GM19467 (cell line): ENCODE measurements around the gene LRRFIP1.
"Not testable (repeated sequence)": the region's sequence is repeated elsewhere in the genome, so short reads cannot be mapped to it uniquely, and the experiment has no call there.

ENCODE experiments used
- ATAC-seq: cut with Tn5 transposase; IDR thresholded peaks from one replicate; pipeline ENCODE4 v1.9.1; 2021; ENCODE audit warnings: mild to moderate bottlenecking, moderate library complexity; ENCODE audit not compliant: unreplicated experiment

The LRRFIP1 gene

DNA sequence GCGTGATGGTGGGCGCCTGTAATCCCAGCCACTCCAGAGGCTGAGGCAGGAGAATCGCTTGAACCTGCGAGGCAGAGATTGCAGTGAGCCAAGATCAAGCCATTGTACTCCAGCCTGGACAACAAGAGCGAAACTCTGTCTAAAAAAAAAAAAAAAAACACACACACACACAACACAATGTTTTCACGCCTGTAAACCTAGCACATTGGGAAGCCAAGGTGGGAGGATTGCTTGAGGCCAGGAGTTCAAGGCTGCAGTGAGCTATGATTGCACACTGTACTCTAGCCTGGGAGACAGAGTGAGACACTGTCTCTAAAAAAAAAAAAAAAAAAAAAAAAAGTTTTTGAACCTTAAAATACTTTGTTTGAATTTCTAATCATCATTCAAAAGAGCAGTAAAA is 137.7 kb downstream of the LRRFIP1 start:
- not testable (repeated sequence) for ATAC-seq

DNA sequence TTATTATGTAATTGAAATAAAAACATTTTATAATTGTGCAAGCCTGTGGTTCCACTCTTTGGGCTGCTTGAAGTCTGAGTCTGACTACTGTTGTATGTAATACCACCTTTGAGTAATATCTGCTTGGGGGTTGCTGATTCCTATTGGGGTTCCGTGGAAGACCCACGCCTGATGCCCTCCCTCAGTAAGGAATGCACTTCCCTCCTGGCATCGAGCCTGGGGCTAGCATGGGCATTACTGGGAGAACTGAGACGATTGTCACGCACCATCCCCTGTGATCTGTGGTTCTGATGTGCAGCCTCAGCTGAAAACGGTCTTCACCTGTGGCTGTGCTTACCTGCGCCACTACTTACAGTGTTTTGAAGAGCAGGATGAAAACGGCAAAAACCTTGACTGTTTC is 138.5 kb downstream of the LRRFIP1 start:
- ATAC-seq: no peak

DNA sequence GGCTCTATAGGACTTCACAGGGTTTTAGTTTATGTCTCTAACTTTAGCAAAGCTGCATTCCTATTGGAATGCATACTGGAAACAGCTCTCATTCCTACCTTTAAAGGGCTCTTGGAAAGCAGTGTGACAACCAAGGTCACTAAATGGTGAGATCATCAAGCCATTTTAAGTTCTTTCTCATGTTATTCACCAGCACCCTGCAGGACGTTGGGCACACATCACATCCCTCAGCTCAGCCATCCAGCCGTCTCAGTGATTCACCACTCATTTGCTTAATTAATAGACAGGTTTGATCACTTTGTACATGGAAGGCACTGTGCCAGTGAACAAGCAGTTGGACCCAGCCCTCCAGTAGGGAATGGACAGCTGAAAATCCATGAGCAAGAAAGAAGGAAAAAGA is 139.0 kb downstream of the LRRFIP1 start:
- no peak for ATAC-seq

DNA sequence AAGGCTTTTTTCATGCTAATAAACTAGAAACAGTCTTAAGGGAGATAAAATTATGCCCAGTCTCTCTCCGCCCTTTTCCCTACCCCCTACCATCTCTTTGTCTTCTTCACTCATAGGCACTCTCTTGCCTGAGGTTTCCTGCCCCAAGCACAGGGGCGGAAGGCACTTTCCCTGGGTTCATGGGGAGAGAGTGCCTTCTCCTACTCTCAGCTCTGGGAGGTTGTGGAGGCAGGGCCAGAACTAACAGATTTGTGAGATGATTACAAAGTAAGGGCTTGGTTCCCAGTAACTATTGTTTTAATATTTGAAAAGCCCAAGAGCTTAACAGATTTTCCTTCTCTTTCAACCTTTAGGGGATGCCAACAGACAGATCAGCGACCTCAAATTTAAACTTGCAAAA is 145.1 kb downstream of the LRRFIP1 start:
- no peak for ATAC-seq

DNA sequence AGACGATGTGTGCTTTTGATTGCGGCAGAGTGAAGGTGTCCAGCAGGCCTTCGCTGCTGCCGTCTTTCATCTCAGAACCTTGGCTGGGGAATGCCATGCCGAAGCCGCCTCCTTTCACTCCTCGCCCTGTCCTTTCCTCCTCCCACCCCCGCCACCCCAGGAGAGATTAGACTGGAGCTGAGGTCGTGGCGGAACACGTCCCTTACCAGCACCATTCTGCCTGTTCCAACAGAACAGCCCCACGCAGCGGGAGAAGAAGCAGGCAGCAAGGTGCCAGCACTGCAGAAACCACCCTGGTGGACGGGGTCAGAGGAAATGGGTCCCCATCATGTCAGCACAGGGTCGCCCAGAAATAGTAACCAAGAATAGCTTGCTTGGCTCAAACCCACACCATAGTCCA is 146.4 kb downstream of the LRRFIP1 start:
- ATAC-seq: no peak

DNA sequence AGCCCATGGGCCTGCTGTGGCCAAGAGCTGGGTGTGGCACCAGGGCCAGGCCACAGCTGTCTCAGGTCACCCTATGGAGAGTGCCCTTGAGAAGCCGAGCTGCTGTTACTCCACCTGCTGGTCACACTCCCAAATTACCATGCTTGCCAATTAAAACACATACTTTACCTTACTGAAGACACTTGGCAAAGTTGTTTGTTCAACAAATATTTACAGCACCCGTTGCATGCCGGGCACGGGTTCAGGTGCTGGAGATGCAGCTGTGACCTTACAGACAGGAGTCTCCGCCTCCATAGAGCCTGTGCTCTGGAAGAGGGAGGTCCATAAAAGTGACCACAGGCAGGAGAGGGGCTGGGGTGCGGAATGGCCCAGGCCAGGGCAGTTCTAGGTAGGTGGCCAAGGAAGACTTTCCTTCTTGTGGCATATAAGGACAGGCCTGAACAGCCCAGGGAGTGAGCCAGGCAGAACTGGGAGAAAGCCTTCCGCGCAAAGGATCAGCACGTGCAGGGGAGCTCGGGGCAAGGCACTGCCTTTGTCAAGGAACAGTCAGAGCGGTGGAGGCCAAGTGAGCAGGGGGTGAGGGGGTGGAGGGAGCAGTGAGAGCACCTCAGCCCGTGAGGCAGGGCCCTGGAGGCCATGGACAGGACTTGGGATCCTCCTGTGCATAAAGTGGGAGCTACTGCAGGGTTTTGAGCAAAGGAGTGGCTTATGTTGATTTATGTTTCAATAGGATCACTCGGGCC is 147.6 kb downstream of the LRRFIP1 start:
- no peak for ATAC-seq

DNA sequence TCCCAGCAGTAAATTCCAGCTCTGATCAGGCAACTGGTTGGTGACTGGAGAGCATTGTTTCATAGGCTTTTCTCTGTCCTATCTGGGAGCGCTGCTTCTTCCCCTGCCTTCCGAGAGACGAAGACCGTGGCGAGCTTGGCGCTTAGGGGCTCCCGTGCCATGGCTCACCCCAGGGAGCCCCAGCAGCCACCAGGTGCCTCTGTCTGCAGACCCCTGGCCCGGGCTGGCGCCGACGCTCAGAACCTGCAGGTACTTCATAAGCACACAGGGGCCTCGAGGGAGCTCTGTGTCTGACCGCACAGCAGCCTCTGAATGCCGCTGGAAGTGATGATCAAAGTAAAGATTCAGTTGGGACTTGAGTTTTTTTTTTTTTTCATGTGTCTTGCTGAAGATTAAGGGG is 152.1 kb downstream of the LRRFIP1 start:
- ATAC-seq: no peak

DNA sequence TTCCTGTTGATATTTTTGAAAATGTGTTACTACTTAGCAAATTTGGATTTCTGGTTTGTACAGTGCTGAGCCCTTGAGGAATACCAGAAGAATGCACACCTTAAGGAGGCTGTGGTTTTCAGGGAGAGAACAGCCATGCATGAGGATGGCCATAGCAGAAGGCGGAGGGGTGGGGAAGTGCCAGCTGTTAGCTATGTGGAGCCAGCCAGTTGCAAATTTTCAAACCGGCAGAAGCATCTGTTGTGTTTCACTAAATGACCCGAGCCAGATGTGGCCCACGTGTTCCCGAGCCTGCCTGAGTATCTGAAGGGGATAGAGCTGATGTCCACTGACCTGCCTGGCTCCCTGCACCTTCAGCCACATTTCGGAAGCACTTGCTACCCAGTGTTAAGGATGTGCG is 154.8 kb downstream of the LRRFIP1 start:
- ATAC-seq: no peak

DNA sequence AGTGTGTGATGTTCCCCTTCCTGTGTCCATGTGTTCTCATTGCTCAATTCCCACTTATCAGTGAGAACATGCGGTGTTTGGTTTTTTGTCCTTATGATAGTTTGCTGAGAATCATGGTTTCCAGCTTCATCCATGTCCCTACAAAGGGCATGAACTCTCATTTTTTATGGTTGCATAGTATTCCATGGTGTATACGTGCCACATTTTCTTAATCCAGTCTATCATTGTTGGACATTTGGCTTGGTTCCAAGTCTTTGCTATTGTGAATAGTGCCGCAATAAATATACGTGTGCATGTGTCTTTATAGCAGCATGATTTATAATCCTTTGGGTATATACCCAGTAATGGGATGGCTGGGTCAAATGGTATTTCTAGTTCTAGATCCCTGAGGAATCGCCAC is 156.3 kb downstream of the LRRFIP1 start:
- ATAC-seq: not testable (repeated sequence)

DNA sequence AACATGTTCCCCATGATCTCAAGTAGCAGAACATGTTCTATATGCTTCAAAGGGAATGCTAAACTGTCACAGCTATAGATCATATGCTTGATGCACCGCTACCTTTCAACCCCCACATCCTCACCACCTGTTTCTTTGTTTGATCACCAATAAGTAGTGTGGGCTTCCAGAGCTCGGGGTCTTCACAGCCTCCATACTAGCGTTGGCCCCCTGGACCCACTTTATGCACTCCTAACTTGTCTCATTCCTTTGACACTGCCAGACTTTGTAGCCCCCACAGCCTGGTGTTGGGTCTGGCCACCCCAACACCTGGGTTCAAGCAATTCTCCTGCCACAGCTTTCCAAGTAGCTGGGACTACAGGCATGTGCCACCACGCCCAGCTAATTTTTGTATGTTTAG is 159.5 kb downstream of the LRRFIP1 start:
- no peak for ATAC-seq

DNA sequence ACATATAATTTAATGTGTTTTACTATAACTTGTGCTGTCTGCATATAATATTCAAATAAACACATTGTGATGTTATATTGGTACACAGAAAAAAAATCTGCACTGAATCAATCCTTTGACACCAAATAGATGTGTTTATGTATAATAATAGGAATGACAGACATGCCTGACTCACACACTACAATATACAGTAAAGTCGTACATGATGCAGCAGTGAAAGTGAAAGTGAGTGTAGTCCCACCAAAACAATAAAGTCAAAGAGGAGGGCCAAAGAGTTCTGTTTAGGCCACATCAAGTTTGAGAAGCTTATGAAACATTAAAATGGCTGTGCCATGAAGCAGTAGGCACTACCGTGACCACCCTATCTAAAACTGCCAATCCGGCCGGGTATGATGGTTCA is 163.0 kb downstream of the LRRFIP1 start:
- ATAC-seq: no peak

DNA sequence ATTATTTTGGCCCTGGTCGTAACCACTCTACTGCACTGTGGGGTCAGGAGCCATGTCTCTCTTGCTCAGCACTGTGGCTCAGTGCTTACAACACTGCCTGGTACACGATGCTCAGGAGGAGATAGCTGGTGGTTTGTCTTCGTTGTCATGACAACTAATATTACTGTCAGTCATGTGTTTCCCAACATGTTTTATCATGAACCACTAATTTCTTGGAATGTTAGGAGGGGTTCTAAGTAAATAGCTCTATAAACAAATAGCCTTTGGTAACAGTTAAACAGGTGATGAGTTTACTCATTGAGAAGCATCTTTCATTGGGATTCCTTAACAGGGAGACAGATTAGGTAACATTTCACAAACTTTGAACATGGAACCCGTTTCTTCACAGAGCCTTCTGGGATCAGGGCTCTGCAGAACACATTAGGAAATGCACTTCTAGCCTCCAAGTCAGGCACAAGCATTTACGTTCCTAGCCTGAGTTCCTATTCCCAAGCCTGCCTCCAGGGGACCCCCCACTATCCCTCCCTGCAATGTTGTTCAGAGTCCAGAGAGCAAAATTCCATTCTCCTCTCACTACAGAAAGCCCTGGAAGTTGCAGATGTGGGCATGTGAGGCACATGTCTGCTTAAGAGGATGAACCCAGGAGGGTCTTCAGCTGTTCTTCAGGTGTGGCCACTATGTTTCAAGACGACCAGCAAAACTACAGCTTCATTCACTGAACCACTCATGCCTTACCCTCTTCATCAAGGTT is 164.8 kb downstream of the LRRFIP1 start:
- ATAC-seq: no peak

DNA sequence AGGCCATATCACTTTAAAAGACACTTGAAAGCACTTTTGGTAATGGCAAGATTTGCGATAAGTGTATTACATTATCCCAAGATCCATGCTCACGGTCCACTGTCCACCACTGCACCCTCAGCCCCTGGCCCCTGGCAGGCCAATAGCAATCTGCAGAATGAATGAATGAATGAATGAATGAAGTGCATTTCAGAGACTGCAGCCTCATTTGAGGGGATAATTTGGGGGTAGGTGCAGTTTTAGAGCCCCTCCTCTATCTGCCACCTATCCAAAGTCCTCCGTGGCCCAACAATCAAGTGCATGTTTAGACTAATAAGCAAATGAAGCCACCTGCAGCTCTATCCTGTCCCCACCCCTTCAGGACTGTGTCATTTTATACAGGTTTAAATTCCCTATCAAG is 169.9 kb downstream of the LRRFIP1 start:
- ATAC-seq: no peak

DNA sequence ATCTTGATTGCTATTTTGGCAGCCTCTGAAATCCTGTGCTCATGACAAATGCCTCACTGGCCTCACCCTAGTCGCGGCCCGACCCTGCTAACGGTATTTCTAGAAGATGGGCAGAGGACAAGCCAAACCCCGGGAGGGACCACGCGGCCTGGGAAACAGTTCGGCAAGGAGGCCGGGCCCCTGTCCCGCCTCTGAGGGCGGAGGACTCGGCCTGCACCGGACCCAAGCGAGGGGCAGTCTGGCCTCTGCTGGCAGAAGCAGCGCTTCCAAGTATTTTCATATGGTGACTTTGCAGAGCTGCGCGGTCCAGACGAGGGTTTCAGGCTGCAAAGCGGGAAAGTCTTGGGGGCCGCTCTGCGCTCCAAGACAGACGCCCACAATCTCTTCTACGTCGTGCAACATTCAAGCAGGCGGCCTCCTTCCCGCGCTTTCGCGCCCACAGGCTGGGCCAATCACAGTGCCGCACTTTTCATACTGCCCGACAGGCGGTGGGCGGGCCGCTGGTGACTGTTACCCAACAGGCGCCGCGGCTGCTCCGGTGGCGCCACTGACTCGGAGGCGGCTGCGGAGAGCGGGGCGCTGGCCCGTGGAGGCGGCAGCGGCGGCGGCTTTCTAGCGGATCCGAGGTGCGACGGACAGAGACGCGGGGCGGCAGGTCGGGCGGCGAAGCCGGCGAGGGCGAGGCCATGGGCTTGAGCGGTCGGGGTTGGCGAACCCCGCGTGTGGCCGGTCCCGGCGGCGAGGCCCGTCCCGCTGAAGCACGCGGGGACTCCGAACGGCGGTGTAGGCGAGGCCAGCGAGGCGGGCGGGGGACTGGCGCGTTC is 171.1 kb downstream of the LRRFIP1 start, which contains the start of gene RBM44:
Gene RBM44 (plus strand): TSS at position 544 of the 824 bp plus-strand sequence. CDS start 14,831 bp downstream, outside the sequence.
- no peak for ATAC-seq

DNA sequence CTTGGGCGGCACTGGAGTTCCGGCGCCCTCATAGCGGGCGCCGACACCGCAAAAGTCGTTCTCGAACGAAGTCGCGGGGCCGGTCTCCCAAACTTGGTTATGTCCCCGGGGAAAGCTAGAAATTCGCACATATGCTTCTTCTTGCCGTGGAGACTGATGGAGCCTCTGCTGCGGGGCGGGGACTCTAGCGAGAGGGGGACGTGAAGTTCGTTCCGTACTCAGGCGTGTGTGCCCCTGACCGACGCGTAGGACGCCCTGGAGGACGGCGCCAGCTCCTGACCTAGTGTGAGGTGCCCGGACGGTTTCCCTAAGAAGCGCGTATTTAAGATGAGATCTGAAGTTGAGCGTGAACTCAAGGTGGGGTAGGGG is 171.7 kb downstream of the LRRFIP1 start:
- no peak for ATAC-seq

DNA sequence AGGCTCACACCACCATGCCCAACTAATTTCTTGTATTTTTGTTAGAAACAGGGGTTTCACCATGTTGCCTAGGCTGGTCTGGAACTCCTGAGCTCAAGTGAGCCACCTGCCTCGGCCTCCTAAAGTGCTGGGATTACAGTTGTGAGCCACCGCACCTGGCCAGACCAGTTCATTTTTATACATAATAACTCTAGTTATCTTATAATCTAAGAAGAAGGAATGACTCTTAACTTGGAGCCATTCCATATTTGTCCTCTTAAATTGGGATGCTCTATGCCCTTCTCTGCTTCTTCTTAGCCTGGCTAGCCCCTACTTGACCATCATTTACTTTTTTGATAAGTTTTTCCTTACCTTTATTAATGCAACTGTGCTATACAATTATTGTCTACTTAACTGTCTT is 174.1 kb downstream of the LRRFIP1 start:
- no peak for ATAC-seq

DNA sequence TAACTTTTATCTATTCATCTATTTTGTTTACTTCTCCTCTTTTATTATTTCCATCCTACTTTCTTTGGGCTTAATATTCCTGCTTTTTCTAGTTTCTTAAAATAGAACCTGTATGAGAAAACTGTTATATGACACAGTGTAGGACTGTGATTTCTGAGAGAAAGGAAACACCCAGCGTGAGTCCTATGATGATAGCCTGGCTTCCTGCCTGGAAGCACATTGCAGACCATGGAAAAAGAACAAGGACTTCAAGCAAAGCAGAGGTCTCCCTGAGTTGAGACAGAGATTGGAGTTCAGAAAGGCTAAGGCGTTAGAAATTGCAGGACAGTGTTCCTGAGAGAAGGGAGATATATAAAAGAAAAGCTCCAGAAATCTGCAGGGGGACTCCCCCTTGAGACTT is 178.9 kb downstream of the LRRFIP1 start:
- no peak for ATAC-seq

DNA sequence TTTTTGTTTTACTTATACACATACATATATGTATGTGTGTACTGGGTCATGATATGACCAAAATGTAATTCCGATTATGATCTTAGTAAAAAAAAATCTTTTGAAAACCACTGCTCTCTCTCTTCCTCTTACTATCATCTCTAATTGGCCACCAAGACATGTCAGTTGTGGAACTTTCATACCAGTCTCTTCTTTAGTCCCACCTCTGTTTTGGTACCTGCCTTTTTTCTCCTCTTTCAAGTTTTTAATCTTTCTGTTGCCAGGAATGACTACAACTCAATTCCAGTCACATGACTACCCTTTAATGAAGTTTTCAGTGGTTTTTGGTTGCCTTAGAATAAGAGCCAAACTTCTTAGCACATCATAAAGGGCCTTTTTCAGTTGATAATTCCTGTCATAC is 188.2 kb downstream of the LRRFIP1 start:
- no peak for ATAC-seq

DNA sequence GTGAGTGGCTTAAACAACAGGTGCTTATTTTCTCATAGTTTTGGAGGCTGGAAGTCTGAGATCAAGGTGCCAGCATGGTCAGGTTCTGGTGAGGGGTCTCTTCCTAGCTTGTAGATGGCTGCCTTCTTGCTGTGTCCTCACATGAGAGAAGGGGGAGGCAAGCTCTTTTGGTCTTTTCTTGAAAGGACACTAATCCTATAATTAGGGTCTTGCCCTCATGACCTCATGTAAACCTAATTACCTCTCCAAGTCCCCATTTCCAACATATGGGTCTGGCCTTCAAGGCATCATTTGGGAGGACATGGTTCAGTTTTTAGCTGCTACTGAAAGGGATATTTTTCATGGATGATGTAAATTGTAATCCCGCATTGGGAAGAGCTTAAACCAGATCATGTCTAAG is 189.1 kb downstream of the LRRFIP1 start:
- no peak for ATAC-seq

DNA sequence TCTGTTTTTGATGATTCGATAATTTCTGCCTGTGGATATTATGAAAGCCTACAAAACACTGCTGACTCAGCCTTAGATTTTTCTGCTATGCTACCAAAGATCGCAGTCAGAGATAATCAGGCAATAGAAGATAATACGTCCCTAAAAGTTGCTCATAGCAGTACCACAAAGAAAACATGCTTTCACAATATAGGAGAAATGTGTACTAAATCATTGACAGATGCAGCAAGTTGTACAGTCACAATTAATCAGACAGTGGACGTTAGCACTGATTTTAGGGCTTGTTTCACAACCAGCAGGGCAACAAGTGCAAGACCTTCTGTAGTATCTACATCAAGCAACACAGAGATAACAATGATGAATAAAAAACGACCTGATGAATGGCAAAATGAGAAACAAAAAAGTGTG is 190.7 kb downstream of the LRRFIP1 start:
- no peak for ATAC-seq

DNA sequence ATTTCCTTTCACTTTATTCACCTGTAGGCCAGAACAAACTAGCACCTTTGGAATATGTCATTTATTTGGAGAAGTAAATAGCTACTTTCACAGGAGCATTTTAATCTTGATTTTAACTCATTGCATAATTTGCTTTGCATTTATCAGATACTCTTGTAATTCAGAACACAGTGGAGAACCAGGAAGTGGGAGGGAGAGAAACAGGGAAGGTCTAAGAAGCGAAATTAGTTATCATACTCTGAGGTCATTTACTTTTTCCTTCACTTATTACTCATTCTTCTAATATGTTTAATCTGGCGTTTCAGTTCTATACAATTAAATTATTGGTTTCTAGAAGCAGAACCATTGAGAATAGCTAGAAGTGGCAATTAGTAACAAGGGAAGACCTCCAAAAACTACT is 191.8 kb downstream of the LRRFIP1 start:
- no peak for ATAC-seq

DNA sequence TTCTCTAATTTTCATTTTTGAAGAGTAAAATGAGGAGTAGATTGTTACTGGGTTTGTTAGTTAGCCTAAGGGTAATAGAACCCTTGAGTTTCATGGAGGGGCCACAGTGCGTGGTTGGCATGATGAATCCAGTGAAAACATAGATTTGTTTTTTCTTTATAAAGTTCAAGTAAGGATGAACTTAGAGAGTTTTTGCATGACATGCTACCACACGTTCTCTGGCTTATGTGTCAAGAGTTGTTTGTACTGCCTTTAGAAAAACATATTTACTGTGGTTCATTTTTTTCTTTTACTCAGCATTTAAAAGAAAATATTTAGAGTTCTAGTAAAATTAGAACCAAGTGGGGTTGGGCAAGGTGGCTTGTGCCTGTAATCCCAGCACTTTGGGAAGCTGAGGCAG is 193.0 kb downstream of the LRRFIP1 start:
- no peak for ATAC-seq
